H1 (cell line): Measurements from ENCODE around the gene SERP1. TPM values are rescaled to one million over a fixed set of nuclear protein-coding genes. Genes with fewer than 3 reads are reported as not detected.

ENCODE experiments used
- CTCF ChIA-PET: fragments of 300-600 bp; sonication (Branson Sonifier 250); formaldehyde crosslinking; loops from one replicate; lab custom pipeline; 2021; ENCODE audit not compliant: partially characterized antibody; lab: Charles Lee
- POLR2A ChIA-PET: fragments of 300-600 bp; sonication (Branson Sonifier 250); formaldehyde crosslinking; loops from one replicate; lab custom pipeline; 2021; ENCODE audit warnings: inconsistent platforms; ENCODE audit not compliant: partially characterized antibody; lab: Charles Lee
- DNase-seq, 2 experiments: peaks; one replicate each; pipeline versions ENCODE4 v3.0.0 to v3.0.0-alpha.2; 2010 to 2022; ENCODE audit warnings: low spot score in 2 of 2, low read depth in 1 of 2, mixed read lengths in 1 of 2
- FAIRE-seq: peaks from 2 replicates; lab custom pipeline; 2011; peaks lifted over from hg19 to GRCh38; lab: Jason Lieb, UNC
- H2AFZ ChIP-seq: 2 replicates; pipeline ENCODE4 v1.8.1; 2012; ENCODE audit warnings: low read length, inconsistent platforms
- H2AK5ac ChIP-seq: 2 replicates; pipeline ENCODE4 v1.6.1; 2013; ENCODE audit warnings: low read depth, low read length
- H2BK120ac ChIP-seq: replicated peaks from 2 replicates; pipeline ENCODE3; 2013; ENCODE audit warnings: low read depth, low read length, inconsistent platforms
- H2BK12ac ChIP-seq: 2 replicates; pipeline ENCODE4 v1.6.1; 2013; ENCODE audit warnings: low read depth, low read length
- H2BK15ac ChIP-seq: 2 replicates; pipeline ENCODE4 v1.6.1; 2013; ENCODE audit warnings: low read length
- H2BK20ac ChIP-seq: 2 replicates; pipeline ENCODE4 v1.6.1; 2013; ENCODE audit warnings: low read length
- H2BK5ac ChIP-seq: 2 replicates; pipeline ENCODE4 v1.6.1; 2013; ENCODE audit warnings: low read depth, low read length
- H3K14ac ChIP-seq: 2 replicates; pipeline ENCODE4 v1.6.1; 2013; ENCODE audit warnings: inconsistent platforms; ENCODE audit not compliant: insufficient read length
- H3K18ac ChIP-seq: 2 replicates; pipeline ENCODE4 v1.6.1; 2013; ENCODE audit warnings: low read length; ENCODE audit errors: extremely low read depth
- H3K23ac ChIP-seq: 2 replicates; pipeline ENCODE4 v1.6.1; 2013; ENCODE audit warnings: inconsistent platforms; ENCODE audit not compliant: insufficient read length
- H3K23me2 ChIP-seq: 2 replicates; pipeline ENCODE4 v1.6.1; 2013; ENCODE audit warnings: low read depth, low read length
- H3K27ac ChIP-seq: 2 replicates; pipeline ENCODE4 v1.6.1; 2011; ENCODE audit warnings: low read depth, low read length, inconsistent platforms
- H3K27me3 ChIP-seq, 4 experiments: replicated peaks in 1 of 4; 1 replicate in 1 of 4; 2 replicates in 3 of 4; pipeline versions ENCODE4 v1.6.1 to v1.8.1; 2011 to 2013; ENCODE audit warnings: low read length in 3 of 4, mild to moderate bottlenecking in 3 of 4, inconsistent platforms in 2 of 4, mixed read lengths in 2 of 4, moderate library complexity in 1 of 4; ENCODE audit not compliant: control insufficient read depth in 3 of 4, insufficient read depth in 3 of 4; ENCODE audit errors: extremely low read depth in 1 of 4
- H3K36me3 ChIP-seq, 4 experiments: 2 replicates each; pipeline versions ENCODE4 v1.6.1 to v1.8.1; 2011 to 2013; ENCODE audit warnings: mild to moderate bottlenecking in 4 of 4, low read length in 3 of 4, moderate library complexity in 2 of 4, control low read depth in 1 of 4, inconsistent platforms in 1 of 4; ENCODE audit not compliant: insufficient read depth in 4 of 4, control insufficient read depth in 2 of 4
- H3K4ac ChIP-seq: replicated peaks from 2 replicates; pipeline ENCODE3; 2013; ENCODE audit warnings: low read length, low read depth, mixed read lengths, inconsistent platforms; ENCODE audit not compliant: insufficient read length
- H3K4me1 ChIP-seq, 4 experiments: replicated peaks in 1 of 4; 1 replicate in 1 of 4; 2 replicates in 3 of 4; pipeline versions ENCODE4 v1.6.1 to v1.8.1; 2011 to 2013; ENCODE audit warnings: low read length in 3 of 4, inconsistent platforms in 2 of 4, mixed read lengths in 1 of 4; ENCODE audit not compliant: insufficient read depth in 4 of 4, control insufficient read depth in 3 of 4
- H3K4me2 ChIP-seq, 2 experiments: 2 replicates each; pipeline versions ENCODE4 v1.6.1 to v1.8.1; 2011 to 2013; ENCODE audit warnings: low read depth in 2 of 2, low read length in 2 of 2, control low read depth in 1 of 2, inconsistent platforms in 1 of 2, mild to moderate bottlenecking in 1 of 2; ENCODE audit not compliant: insufficient read depth in 1 of 2
- H3K4me3 ChIP-seq, 4 experiments: fragments of 200-600, 300-600 bp in 1 of 4; sonication (generic), shearing (Covaris generic), sonication (Bioruptor Twin) in 1 of 4; 2 replicates each; pipeline versions ENCODE4 v1.5.1 to v1.8.1; 2011 to 2016; ENCODE audit warnings: low read length in 4 of 4, low read depth in 3 of 4, control low read depth in 2 of 4, inconsistent platforms in 2 of 4, mild to moderate bottlenecking in 2 of 4, mixed read lengths in 1 of 4, moderate library complexity in 1 of 4; ENCODE audit not compliant: insufficient read depth in 2 of 4; ENCODE audit errors: extremely low read depth in 1 of 4
- H3K56ac ChIP-seq: replicated peaks from 2 replicates; pipeline ENCODE3; 2013; ENCODE audit warnings: low read depth, mild to moderate bottlenecking, mixed read lengths, low read length, inconsistent platforms; ENCODE audit not compliant: insufficient read length
- H3K79me1 ChIP-seq: 2 replicates; pipeline ENCODE4 v1.6.1; 2013; ENCODE audit warnings: low read depth, low read length, control low read depth
- H3K79me2 ChIP-seq, 2 experiments: 2 replicates each; pipeline versions ENCODE4 v1.6.1 to v1.8.1; 2012 to 2013; ENCODE audit warnings: low read length in 2 of 2, mild to moderate bottlenecking in 2 of 2, inconsistent platforms in 1 of 2; ENCODE audit not compliant: insufficient read depth in 2 of 2, control insufficient read depth in 1 of 2
- H3K9ac ChIP-seq, 4 experiments: replicated peaks in 1 of 4; 1 replicate in 1 of 4; 2 replicates in 3 of 4; pipeline versions ENCODE4 v1.6.1 to v1.8.1; 2011 to 2013; ENCODE audit warnings: low read depth in 3 of 4, low read length in 3 of 4, control low read depth in 2 of 4, mild to moderate bottlenecking in 2 of 4, moderate library complexity in 2 of 4, inconsistent platforms in 1 of 4; ENCODE audit errors: extremely low read depth in 1 of 4
- H3K9me3 ChIP-seq, 2 experiments: 2 replicates each; pipeline versions ENCODE4 v1.6.1 to v1.8.1; 2012 to 2013; ENCODE audit warnings: mild to moderate bottlenecking in 2 of 2, moderate library complexity in 2 of 2, control low read depth in 1 of 2, inconsistent platforms in 1 of 2, low read depth in 1 of 2, low read length in 1 of 2, mixed read lengths in 1 of 2; ENCODE audit not compliant: insufficient read depth in 2 of 2
- H4K20me1 ChIP-seq, 2 experiments: replicated peaks in 1 of 2; 2 replicates each; pipeline versions ENCODE3 to v1.8.1; 2011 to 2013; ENCODE audit warnings: inconsistent platforms in 2 of 2, low read length in 2 of 2, mild to moderate bottlenecking in 1 of 2; ENCODE audit not compliant: insufficient read depth in 2 of 2, control insufficient read depth in 1 of 2
- H4K5ac ChIP-seq: 2 replicates; pipeline ENCODE4 v1.6.1; 2013; ENCODE audit warnings: low read length, low read depth, mixed read lengths, inconsistent platforms; ENCODE audit not compliant: insufficient read length
- H4K8ac ChIP-seq: 2 replicates; pipeline ENCODE4 v1.8.0; 2013; ENCODE audit warnings: mild to moderate bottlenecking, moderate library complexity, low read length, inconsistent platforms; ENCODE audit not compliant: insufficient read depth; ENCODE audit errors: extremely low read depth
- H4K91ac ChIP-seq: replicated peaks from 2 replicates; pipeline ENCODE3; 2013; ENCODE audit warnings: low read length, mixed read lengths, inconsistent platforms; ENCODE audit not compliant: insufficient read length
- CHD1 ChIP-seq: IDR thresholded peaks from 2 replicates; pipeline ENCODE4 v1.6.1; 2012; ENCODE audit warnings: low read depth, low read length, improper control_type of control experiment
- E2F6 ChIP-seq: IDR thresholded peaks from 2 replicates; pipeline ENCODE4 v1.6.1; 2012; ENCODE audit warnings: inconsistent platforms
- EP300 ChIP-seq, 2 experiments: IDR thresholded peaks; 1 replicate in 1 of 2; 2 replicates in 1 of 2; pipeline ENCODE4 v1.6.1; 2011 to 2012; ENCODE audit warnings: low read depth in 2 of 2, low read length in 2 of 2, mild to moderate bottlenecking in 2 of 2, borderline replicate concordance in 1 of 2, inconsistent platforms in 1 of 2, moderate library complexity in 1 of 2
- KDM5A ChIP-seq: fragments of 200-600 bp; IDR thresholded peaks from 2 replicates; pipeline ENCODE4 v1.7.1; 2012; ENCODE audit warnings: mild to moderate bottlenecking, low read length, inconsistent platforms, mixed read lengths
- NANOG ChIP-seq: IDR thresholded peaks from 2 replicates; pipeline ENCODE4 v1.6.1; 2011; ENCODE audit warnings: low read length, low read depth, mild to moderate bottlenecking, inconsistent platforms; ENCODE audit not compliant: insufficient read depth, poor library complexity, severe bottlenecking
- RBBP5 ChIP-seq: IDR thresholded peaks from 2 replicates; pipeline ENCODE4 v1.7.1; 2012; ENCODE audit warnings: low read depth, mild to moderate bottlenecking, inconsistent platforms, low read length, moderate library complexity, borderline replicate concordance
- RFX5 ChIP-seq: IDR thresholded peaks from 2 replicates; pipeline ENCODE4 v1.6.1; 2011; ENCODE audit warnings: low read depth, low read length, improper control_type of control experiment, borderline replicate concordance
- RXRA ChIP-seq: IDR thresholded peaks from 2 replicates; pipeline ENCODE4 v1.6.1; 2011; ENCODE audit warnings: low read depth, mild to moderate bottlenecking, low read length, moderate library complexity; ENCODE audit not compliant: insufficient read depth
- SIRT6 ChIP-seq: IDR thresholded peaks from one replicate; pipeline ENCODE4 v1.7.1; 2012; ENCODE audit warnings: low read length, inconsistent platforms
- SP4 ChIP-seq: IDR thresholded peaks from 2 replicates; pipeline ENCODE4 v1.6.1; 2012; ENCODE audit warnings: low read length, inconsistent platforms
- TCF12 ChIP-seq: IDR thresholded peaks from 2 replicates; pipeline ENCODE4 v1.6.1; 2011; ENCODE audit warnings: low read depth, mild to moderate bottlenecking, low read length
- USF2 ChIP-seq: IDR thresholded peaks from 2 replicates; pipeline ENCODE4 v1.6.1; 2011; ENCODE audit warnings: low read length, improper control_type of control experiment
- WGBS, 2 experiments: shearing (Covaris generic) in 1 of 2; methylation state at CpG; one replicate each; pipeline versions ENCODE4 v1.1.6 to v1.1.7; 2013 to 2015; ENCODE audit warnings: low lambda C conversion rate in 2 of 2, mixed read lengths in 2 of 2, inconsistent platforms in 1 of 2, low coverage in 1 of 2, missing lambda C conversion rate in 1 of 2; ENCODE audit not compliant: insufficient replicate concordance in 2 of 2, insufficient coverage in 1 of 2, insufficient read length in 1 of 2; ENCODE audit errors: extremely low coverage in 1 of 2, missing lambda C conversion rate in 1 of 2; 5-methylcytosine and 5-hydroxymethylcytosine counted together
- polyA plus RNA-seq, 7 experiments: library from polyadenylated mRNA; depleted of rRNA in 3 of 7; stranded (reverse) in 5 of 7; unstranded in 2 of 7; fragments of >200 nt in 5 of 7; fragments of 200-250 nt in 2 of 7; gene quantifications; 1 replicate in 5 of 7; 2 replicates in 1 of 7; 4 replicates in 1 of 7; pipeline versions ENCODE4 v1.2.1 to v1.2.3, GENCODE V29; 2011 to 2013; ENCODE audit warnings: missing spikeins in 2 of 7, mixed read lengths in 2 of 7
- total RNA-seq: library from RNA; stranded (reverse); fragmentation: NEBNext Ultra II Directional; extraction: Animal tissue kit (Norgen Biotek cat#: 25700); gene quantifications from 2 replicates; pipeline ENCODE4 v1.2.1, GENCODE V29; 2021

SERP1 gene
- total and polyA plus RNA-seq, 2 of the 8 experiments (the other 6 are each of a cell fraction or from before 2014, with no cell fraction given): 90.3 to 98.2 TPM

GRCh38 chr3:150589759-150590158 is 43.5 kb upstream of the SERP1 start:
- Histone ChIP-seq H3K18ac (no peak overlapping the region), H2BK120ac (no peak overlapping the region), H4K5ac (no peak overlapping the region), H2BK12ac (no peak overlapping the region), H3K9ac (no peak overlapping the region), H3K79me1 (no peaks in the 10 kb centered on the region; the same call in 1 of the 2 replicates), H4K91ac (no peak overlapping the region), H4K8ac (no peak overlapping the region), H2BK5ac (no peak overlapping the region), H3K27ac (no peak overlapping the region), H3K9me3 (no peaks in the 10 kb centered on the region), H3K4ac (no peak overlapping the region), H3K14ac (no peak overlapping the region), H3K4me2 (no peak overlapping the region), H2BK20ac (no peak overlapping the region), H3K79me2 (peaks cover 0 to 5% of the 10 kb centered on the region in 2 experiments; a peak in 2 of 4 replicates), H2AK5ac (no peak overlapping the region), H3K23ac (no peak overlapping the region), H3K36me3 (peaks cover 2 to 16% (median 6%) of the 10 kb centered on the region in 4 experiments; a peak in 5 of 8 replicates), H3K4me1 (no peaks in the 10 kb centered on the region), H3K27me3 (no peaks in the 10 kb centered on the region), H3K56ac (no peak overlapping the region), H3K23me2 (no peaks in the 10 kb centered on the region), H2BK15ac (no peak overlapping the region), H4K20me1 (peaks cover 2% of the 10 kb centered on the region in 2 experiments), H2AFZ (no peak overlapping the region), H3K4me3 (no peak overlapping the region)
- 84% methylated on average over 6 of the region's 6 CpGs; no CpG with 5 or more reads in 1 of the 2 experiments for WGBS, 2 experiments
- CTCF ChIA-PET: interaction anchor here (0.6 to 1.7 kb wide), 6 partner anchors 8 to 608 kb away, joined by 3 to 5 read pairs (median 3); partner anchors contain the start of gene SELENOT
- FAIRE-seq: no peak
- POLR2A ChIA-PET: interaction anchor here (0.9 to 3.0 kb wide), 3 partner anchors 10 to 46 kb away, joined by 3 to 14 read pairs (median 4); no protein-coding TSS in a partner anchor
- DNase-seq: no peak
- TF ChIP-seq USF2 (no peak), RFX5 (no peak), NANOG (no peak), TCF12 (no peak), SP4 (no peak), KDM5A (no peak), E2F6 (no peak), EP300 (IDR thresholded peaks at IDR 0.05; ENCODE audit: borderline replicate concordance in 1 of 2, low read depth in 2 of 2, low read length in 2 of 2) (no peak), SIRT6 (no peak), RBBP5 (no peak), CHD1 (no peak), RXRA (no peak)
